ENCODE data around the gene FAM219B.
"Not testable (repeated sequence)": the region's sequence is repeated elsewhere in the genome, so short reads cannot be mapped to it uniquely, and the experiment has no call there.

FAM219B gene

DNA sequence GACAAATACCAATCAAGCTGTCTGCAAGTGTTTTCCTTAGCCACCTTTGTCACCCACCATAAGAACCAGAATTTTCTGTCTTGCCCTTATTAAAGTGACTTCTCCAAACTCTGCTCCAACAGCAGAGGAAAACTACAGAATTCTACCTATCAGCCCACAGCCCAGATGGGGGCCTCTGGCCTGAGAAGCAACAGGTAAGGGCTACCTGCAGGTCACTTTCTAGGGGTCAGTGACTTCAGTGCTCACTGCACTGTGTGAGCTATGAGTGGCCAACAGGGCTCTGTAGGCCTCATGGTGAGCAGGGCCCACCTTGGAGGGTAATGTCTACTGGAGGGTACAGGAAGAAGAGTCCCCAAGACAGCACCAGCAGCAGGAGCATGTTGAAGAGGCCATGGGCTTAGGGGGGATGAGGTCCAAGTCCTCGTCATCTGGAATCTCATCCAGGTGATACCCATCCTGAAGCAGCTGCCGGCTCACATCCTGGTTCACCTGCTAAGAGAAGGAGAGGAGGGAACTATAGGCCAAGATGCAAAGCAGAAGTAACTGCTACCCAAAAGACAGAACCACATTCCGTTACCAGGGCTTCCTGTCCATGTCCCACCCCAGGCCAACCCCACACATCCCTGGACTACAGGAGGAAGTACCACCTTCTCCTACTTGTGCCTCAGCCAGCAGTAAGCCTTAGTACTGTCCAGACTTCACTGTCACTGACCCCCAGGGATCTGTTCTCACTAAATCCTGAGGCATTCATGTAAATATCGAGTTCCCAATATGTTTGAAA lies 4.2 kb downstream of the FAM219B start:
- no peak for ATAC-seq

DNA sequence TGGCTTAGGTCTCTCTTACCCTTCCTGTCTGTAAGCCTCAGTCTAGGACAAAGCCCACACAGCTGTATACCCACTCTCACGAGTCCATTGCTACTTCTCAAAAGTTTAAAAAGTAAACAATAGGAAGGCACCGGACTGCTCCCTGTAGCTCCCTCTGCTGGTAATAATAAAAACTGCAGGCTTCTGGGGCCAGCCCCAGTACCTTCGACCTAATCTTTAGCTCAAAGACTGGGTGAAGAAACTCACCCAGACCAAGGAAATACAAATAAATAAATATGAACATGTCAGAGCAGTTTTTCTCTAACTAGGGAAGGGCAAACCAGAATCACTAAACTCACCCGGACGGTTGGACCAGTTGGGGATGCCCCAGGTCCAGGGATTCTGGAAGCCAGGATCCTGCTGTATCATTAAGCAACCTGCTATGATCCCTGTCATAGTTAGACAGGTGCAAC lies 5.0 kb downstream of the FAM219B start:
- peak; percentile 34 to 42 for ATAC-seq

DNA sequence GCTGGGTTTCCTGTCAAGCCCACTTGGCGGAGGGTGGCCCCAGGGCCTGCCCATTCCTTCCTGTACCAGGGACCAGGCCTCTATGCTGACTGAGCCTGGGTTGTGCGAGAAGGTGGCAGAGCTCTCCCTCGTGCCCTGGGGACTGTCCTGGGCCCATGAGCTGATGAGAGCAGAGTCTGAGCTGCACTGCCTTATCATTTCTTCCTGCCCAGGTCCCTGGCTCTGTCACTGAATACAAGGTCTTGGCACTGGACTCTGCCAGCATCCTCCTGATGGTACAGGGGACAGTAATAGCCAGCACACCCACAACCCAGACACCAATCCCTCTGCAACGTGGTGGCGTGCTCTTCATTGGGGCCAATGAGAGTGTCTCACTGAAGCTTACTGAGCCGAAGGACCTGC lies 9.3 kb downstream of the FAM219B start:
- no peak for ATAC-seq

DNA sequence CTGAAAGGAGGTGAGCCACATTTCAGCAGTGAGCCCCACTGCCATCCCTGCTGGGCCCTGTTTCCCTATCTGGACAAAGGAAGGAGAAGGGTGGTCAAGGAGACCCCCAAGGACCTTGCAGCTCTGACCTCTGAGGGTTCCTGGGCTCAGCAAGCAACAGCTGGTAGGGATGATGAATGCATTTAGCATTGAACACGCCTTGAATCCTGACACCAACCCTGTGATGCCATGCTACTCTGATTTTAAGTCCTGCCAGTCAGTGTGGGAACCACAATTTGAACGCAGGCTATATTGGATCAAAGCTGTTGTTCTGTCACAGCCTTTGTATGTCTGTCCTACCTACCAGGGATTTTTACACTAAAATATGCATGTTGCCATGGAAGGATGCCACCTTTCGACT lies 10.3 kb downstream of the FAM219B start:
- ATAC-seq, result no peak

DNA sequence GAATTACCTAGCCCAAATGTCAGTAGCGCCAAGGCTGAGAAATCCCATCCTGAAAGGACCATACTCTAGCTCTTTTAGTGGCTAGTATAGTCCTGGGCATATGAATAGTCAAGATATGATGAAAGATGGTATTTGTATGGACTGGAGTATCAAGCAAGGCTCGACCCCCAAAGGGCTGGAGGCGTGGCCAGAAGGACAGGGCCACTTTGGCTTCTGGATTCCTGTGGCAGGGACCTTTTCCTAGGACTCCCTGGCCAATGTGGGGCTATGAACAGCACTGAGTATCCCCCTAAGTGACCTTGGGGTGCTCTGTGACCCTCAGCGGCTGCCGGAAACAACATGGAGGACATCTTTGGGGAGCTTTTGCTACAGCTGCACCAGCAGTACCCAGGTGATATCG lies 10.8 kb downstream of the FAM219B start:
- no peak for ATAC-seq

DNA sequence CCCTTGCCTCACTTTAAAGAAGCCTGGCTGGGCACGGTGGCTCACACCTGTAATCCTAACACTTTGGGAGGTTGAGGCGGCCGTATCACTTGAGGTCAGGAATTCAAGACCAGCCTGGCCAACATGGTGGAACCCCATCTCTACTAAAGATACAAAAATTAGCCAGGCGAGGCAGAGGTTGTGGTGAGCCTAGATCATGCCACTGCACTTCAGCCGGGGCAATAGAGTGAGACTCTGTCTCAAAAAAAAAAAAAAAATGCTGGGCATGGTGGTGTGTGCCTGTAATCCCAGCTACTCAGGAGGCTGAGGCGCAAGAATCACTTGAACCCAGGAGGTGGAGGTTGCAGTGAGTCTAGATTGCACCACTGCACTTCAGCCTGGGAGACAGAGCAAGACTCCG lies 12.3 kb downstream of the FAM219B start:
- not testable (repeated sequence) for ATAC-seq

DNA sequence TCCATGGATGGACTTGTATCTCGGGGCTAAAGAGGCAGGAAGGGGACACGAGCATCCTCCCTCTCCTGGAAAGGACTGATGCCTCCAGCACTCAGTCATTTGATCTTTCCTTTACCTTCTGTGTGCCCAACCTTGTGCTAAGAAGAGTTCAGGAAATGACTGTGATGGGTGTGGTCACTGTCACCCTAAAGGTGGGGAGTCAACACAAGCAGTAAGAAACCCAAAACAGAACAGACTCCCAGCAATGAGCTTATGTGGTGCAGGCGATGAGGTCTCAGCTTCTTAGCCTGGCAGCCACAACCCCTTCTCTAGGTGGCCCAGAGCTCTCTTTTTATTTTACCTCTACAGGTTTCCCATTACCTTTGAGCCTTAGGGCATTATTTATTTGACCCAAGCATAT lies 13.0 kb downstream of the FAM219B start:
- peak; percentile 36 to 38 for ATAC-seq

DNA sequence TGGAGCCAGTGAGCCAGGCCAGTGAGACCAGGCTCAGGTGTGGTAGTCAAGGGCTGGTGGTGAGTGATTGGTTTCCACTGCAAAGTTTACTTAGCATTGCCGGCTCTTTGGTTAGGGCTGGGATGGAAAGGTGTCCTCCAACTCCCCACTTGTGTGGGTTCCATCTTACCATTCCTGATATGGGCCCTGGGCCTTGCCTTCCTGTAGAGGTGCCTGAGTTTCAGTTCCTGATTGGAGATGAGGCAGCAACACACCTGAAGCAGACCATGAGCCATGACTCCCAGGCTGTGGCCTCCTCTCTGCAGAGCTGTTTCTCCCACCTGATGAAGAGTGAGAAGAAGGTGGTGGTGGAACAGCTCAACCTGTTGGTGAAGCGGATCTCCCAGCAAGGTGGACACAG lies 13.7 kb downstream of the FAM219B start:
- no peak for ATAC-seq

DNA sequence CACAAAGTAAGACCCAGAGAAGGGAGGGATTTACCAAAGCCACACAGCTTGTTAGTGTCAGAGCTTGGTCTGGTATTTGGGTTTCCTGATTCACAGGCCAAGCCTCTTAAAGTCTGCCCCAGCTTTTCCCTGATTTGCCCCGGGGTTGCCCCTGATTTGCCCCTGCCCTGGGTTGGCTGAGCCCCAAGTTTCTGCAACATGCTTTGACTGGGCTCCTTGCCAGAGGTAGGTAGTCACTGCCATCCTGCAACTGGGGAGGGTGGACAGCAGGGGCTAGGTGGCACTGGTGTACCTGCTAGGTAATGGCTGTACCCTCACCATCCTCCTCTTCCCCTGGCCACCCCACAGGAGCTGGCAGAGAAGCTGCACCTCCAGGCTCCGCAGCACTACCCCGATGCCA lies 14.3 kb downstream of the FAM219B start:
- no peak for ATAC-seq

DNA sequence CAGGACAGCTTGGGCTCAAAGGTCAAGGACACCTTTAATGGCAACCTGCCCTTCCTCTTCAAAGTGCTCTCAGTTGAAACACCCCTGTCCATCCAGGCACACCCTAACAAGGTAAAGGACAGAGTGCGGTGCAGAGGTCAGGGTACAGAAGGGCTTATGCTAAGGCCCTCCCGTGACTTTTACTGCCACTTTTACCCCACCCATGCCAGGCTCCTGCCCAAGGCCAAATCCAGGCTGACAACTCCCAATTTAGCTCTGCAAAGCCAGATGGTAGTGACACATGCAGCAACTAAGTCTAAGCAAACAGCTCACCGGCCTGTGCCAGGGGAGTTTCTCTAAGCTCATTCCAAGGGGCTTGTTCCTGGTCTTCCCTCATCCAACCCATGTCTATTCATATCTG lies 15.2 kb downstream of the FAM219B start:
- ATAC-seq, result no peak

DNA sequence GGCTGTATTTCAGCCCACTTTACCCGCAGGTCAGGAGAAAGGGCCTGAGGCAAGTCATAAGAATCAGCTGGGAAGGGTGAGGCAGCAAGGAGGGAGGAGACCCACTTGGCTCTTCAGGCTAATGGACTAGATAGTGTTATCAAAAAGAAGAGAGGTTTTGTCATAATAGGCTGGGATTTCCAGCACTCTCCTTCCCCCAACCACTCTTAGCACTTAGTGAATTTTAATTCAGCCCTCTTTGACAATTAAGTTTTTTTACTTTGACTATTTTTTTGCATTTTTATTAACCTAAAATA lies 16.0 kb downstream of the FAM219B start:
- no peak for ATAC-seq

DNA sequence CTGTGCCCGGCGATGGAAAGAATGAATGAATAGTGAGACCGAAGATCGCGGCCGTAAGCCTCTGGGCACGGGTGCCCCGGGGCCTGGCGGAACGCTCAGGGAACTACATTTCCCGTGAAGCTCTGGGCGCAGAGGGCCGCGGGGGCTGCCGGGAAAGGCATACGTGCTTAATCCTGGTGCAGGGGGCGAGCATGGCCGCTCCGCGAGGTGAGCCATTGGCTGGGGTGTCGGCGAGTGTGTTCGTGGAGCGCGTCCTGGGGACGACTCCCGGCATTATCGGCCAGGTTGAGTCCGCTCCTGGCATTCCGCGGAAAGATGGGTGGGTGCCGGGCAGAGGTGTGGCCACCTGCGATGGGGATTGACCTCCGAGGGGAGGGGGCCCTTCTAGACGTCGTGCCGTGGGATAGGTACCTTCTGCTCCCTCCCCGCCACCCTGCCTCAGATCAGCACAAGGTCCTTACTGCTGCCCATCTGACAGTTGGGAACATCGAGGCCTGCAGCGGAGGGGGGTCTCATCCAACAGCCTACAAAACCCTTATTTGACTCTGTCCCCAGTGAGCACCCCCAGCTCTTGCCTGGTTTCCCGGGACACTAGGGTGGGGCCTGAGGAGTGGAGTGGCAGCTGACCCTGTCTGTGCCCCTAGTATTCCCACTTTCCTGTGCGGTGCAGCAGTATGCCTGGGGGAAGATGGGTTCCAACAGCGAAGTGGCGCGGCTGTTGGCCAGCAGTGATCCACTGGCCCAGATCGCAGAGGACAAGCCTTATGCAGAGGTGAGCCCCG lies 16.6 kb downstream of the FAM219B start, which contains the start of gene MPI:
Gene MPI (plus strand): TSS at position 160 of the 782 bp plus-strand sequence. CDS start 32 bp downstream, at position 192.
- peak; percentile 98 for ATAC-seq

DNA sequence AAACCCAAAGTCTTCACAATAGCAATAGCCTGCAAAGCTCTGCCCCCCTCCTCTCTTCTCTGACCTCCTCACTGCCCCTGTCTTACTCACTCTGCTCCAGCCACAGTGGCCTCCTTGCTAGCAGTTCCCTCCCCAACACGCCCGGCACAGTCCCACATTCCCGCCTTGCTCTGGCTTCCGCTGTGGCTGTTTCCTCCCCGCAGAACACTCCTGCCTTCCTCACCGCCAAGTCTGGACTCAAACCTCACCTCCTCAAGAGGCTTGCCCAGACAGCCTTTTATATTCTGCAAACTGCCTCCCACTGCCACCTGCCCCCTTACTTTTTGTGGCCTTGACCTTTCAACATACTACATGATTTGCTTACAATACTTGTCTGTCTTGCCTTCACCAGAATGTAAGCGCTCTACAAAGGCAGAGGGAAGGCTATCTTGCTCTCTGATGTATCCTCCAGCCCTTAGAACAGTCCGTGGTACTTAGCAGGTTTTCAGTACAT lies 17.2 kb downstream of the FAM219B start:
- peak in 1 of 2 donors; percentile 7 for ATAC-seq

DNA sequence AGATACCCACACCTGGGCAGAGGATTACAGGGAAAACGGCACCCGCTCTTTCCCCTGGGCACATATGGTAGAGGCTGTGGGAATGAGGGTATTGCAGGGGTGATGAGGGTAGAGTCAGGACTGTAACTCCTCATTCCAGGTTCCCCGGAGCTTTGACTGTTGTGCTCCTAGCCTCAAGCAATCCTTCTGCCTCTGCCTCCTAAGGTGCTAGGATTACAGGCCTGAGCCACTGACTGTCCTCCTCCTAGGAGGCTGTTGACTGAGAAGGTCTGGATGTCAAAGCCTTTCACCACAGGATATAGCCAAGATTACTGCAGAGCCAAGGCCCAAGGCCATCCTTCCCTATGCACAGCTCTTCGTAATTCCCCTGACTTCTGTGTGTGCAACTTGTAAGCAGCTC lies 17.9 kb downstream of the FAM219B start:
- ATAC-seq, result no peak

DNA sequence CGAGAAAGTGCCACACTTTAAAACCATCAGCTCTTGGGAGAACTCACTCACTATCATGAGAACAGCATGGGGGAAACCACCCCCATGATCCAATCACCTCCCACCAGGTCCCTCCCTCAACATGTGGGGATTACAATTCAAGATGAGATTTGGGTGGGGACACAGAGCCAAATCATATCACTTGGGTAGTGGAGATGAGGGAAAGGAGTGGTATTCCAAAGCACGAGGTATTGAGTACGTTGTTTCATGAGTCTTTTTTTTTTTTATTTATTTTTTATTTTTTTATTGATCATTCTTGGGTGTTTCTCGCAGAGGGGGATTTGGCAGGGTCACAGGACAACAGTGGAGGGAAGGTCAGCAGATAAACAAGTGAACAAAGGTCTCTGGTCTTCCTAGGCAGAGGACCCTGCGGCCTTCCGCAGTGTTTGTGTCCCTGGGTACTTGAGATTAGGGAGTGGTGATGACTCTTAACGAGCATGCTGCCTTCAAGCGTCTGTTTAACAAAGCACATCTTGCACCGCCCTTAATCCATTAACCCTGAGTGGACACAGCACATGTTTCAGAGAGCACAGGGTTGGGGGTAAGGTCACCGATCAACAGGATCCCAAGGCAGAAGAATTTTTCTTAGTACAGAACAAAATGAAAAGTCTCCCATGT lies 19.0 kb downstream of the FAM219B start:
- not testable (repeated sequence) for ATAC-seq

DNA sequence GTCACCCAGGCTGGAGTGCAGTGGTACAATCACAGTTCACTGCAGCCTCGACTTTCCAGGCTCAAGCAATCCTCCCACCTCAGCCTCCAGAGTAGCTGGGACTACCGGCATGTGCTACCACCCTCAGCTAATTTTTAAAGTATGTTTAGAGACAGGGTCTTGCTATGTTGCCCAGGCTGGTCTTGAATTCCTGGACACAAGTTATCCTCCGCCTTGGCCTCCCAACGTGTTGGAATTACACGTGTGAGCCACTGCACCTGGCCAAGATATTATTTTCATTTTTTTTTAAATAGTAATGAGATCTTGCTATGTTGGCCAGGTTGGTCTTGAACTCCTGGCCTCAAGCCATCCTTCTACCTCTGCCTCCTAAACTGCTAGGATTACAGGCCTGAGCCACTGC lies 21.2 kb downstream of the FAM219B start:
- no peak for ATAC-seq

DNA sequence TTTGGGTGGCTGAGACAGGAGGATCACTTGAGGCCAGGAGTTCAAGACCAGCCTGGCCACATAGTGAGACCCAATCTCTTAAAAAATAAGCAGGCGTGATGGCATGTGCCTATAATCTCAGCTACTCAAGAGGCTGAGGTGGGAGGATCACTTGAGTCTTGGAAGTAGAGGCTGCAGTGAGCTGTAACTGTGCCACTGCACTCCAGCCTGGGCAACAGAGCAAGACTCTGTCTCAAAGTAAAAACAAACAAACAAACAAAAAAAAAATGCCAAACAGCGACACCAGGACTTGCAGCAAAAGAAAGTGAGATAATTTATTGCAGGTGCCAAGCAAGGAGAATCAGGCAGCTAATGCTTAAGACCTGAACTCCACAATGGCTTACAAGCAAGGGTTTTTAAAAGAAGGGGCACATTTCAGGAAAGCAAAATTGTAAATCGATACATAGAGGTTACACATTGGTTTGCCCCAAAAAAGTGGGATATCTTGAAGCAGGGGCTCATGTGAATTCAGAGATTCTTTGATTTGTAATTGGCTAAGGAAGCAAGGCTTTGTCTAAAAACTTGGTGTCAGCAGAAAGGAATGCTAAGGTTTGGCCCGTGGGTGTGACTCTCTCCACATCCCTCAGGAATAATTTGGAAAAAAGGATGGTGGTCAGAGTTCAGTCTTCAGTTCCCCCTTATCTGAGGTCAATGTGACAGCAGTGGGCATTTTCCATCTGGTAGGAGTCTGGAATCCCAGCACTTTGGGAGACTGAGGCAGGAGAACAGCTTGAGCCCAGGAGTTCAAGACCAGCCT lies 22.0 kb downstream of the FAM219B start:
- no peak for ATAC-seq

DNA sequence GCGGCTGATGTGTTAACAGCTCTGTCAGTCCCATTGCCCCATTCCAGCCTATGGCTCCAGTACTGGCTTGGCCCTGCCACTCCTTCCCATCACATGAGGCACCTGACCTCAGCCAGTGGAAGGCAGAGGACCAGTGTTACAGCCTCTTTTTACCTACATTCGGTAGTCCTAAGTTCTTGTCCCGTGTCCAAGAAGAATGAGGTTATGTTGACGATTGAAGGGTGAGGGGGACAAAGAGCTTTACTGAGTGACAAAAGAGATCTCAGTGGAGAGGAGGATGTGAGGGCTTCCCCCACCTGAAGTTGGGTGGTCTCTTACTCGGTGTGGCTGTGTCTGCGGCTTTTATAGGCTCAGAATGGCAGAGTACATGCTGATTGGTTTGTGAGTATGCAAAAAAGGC lies 24.1 kb downstream of the FAM219B start:
- no peak for ATAC-seq

DNA sequence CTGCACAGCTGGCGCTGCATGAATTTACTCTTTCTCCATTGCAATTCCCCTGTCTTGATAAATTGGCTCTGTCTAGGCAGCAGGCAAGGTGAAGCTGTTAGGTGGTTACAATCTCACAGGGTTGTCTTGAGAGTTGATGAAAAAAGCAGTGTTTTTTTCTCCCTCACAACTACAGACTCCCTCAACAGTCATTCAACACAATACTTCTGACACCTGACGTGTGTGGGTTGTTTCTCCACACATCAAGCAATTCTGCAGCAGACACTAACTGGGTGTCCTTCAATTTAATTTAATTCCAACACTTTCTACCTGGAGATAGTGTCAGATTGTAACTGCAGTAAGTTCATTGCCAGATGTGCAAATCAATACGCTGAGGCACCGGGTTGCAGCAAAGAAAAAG lies 28.4 kb downstream of the FAM219B start:
- ATAC-seq, result no peak

DNA sequence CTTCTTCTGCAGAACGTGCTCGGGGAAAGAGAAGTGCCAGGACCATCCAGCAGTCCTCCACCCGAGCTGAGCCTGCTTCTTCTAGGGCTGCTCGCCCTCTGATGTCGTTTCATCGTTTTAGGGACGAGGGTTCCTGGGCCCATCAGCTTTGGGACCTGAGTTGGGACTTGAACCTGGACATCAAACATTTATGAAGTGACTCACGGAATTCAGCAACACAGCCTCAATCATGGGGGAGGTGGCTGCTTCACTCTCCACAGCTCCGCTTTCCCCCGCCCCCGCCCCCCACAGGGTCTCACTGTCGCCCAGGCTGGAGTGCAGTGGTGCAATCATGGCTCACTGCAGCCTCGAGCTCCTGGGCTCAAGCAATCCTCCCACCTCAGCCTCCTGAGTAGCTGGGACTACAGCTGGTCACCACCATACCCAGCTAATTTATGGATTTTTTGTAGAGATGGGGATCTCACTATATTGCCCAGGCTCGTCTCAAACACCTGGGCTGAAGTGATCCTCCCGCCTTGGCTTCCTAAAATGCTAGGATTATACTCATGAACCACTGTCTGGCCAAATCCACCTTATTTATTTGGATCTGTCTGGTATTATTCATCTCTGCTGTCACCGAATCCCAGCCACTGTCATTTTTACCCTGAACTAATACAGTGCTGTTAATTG lies 32.8 kb downstream of the FAM219B start:
- ATAC-seq, result no peak

DNA sequence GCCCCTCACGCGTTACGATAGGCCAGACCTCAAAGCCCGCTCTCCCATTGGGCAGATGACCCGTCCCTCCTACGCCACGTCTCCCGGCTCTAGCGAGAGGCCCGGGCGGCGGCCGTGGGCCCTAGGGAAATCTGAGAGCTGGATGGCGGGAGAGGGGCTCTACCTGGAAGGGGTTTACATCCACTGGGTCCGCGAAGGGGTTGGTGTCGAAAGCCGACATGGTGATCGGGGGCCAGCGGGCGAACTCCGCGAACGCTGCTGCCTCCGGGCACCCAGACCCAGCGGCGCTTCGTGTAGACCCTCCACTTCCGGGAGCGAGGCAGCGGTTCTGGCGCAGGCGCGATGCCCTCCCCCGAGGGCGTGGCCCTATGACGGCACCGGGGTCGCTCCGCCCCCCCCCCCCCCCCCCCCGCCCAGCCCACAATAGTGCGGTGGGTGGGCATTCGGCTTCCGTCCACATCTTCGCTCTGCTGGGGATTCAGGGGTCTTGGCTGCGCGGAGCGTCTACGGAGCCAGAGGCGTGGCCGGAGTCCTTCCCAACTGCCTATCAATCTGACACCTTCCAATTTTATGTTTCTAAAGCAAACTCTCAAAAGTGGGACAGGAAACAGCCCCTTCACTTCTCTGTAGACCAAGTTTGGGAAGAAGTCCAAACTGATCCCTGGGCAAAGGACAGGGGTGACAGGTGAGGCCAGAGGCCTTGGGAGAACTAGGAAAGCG lies 33.5 kb downstream of the FAM219B start, which contains the start of gene SCAMP2:
Gene SCAMP2 (minus strand): TSS at position 330 of the 720 bp plus-strand sequence. CDS start 110 bp downstream, at position 220.
- peak; percentile 93 to 95 for ATAC-seq
